Stomach (tissue), 4 donors: ENCODE measurements around the gene COX7A1.
"Not testable (repeated sequence)": the region's sequence is repeated elsewhere in the genome, so short reads cannot be mapped to it uniquely, and the experiment has no call there.

ENCODE experiments used
- CTCF ChIP-seq, 7 experiments: fragments of 450-650 bp in 4 of 7; fragments of 200-600 bp in 3 of 7; sonication (generic) in 3 of 7; IDR thresholded peaks; one replicate each; pipeline ENCODE4 v1.5.1; 2016 to 2019; ENCODE audit warnings: antibody characterized with exemption in 7 of 7, control low read depth in 2 of 7, mild to moderate bottlenecking in 1 of 7
- EP300 ChIP-seq: sonication (generic); formaldehyde crosslinking; IDR thresholded peaks from one replicate; pipeline ENCODE4 v1.6.1; 2017; ENCODE audit warnings: antibody characterized with exemption
- POLR2A ChIP-seq, 4 donors: fragments of 450-650 bp; IDR thresholded peaks; one replicate each; pipeline ENCODE4 v1.6.1; 2016; ENCODE audit warnings: antibody characterized with exemption in 4 of 4, control low read depth in 2 of 4, mild to moderate bottlenecking in 1 of 4, moderate library complexity in 1 of 4
- POLR2AphosphoS5 ChIP-seq, 3 donors: sonication (generic); formaldehyde crosslinking; IDR thresholded peaks; one replicate each; pipeline ENCODE4 v1.6.1; 2016; ENCODE audit warnings: antibody characterized with exemption in 3 of 3

DNA sequence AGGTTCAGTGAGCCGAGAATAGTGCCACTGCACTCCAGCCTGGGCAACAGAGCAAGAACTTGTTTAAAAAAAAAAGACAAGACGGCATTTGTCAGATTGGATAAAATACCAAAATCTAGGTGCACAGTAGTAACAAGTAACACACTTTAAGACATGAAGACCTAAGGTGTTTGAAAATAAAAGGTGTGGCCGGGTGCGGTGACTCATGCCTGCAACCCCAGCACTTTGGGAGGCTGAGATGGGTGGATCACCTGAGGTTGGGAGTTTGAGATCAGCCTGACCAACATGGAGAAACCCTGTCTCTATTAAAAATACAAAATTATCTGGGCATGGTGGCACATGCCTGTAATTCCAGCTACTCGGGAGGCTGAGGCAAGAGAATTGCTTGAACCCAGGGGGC is 34.5 kb upstream of the COX7A1 start:
- not testable (repeated sequence) for TF ChIP-seq POLR2A (IDR thresholded peaks at IDR 0.05); CTCF (IDR thresholded peaks at IDR 0.05); POLR2AphosphoS5 (IDR thresholded peaks at IDR 0.05); EP300
